NCI-H82 (cell line): ENCODE data around the gene FERMT1.
"Not testable (repeated sequence)": the region's sequence is repeated elsewhere in the genome, so short reads cannot be mapped to it uniquely, and the experiment has no call there.

ENCODE experiments used
- DNase-seq: peaks from one replicate; lab custom pipeline; 2025; lab: John Stamatoyannopoulos, UW

The FERMT1 gene

GRCh38 chr20:6069669-6070068 is 53.2 kb downstream of the FERMT1 start:
- no peak for DNase-seq

DNA sequence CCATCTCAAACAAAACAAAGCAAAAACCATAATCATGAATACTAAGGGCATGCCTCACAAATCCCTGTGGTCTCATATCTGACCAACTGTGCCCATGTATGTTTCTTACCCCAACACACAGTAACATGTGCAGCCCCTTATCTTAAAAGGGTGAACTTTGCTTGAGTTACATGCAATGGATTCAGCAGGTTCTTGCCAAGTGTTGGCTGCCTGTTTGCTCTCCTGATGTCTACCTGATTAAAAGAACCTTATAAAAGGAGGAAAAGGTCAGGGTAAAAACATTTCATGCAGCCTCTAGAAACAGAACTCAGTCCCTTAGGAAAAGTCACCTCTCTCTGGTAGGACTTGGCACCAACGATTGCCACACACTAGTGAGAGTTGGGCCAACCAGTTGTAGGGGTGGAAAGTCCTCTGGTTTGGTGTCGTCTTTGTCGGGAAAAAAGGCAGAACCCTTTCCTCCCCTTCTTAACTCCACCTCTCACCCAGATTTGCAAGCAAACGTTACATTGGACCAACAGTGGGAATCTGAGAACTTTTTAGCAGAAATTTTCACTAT is 55.0 kb downstream of the FERMT1 start:
- DNase-seq, result no peak

GRCh38 chr20:6066582-6066981 is 56.2 kb downstream of the FERMT1 start:
- no peak for DNase-seq

GRCh38 chr20:6061544-6061943 is 61.3 kb downstream of the FERMT1 start:
- DNase-seq, result no peak

DNA sequence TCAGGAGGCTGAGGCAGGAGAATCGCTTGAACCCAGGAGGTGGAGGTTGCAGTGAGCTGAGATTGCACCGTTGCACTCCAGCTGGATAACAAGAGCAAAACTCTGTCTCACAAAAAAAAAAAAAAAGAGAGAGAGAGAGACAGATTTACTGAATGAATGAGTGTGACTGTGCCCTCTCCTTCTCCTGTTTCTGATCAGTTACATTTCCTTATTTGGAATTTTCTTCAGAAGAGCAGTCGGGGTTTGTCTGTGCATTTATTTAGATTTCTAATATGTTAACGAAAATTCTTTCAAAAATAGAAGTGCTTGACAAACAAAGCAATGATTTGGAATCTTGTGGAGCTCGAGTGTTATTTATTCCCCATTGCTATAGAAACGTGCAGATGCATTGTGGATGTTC is 62.6 kb downstream of the FERMT1 start:
- DNase-seq, result no peak

GRCh38 chr20:6058684-6059295 is 64.0 kb downstream of the FERMT1 start:
- DNase-seq, result no peak

- DNase-seq, result no peak
These were observed 65.1 kb downstream of the FERMT1 start for GRCh38 chr20:6057691-6058090.

GRCh38 chr20:6057139-6057538 is 65.7 kb downstream of the FERMT1 start:
- no peak for DNase-seq

DNA sequence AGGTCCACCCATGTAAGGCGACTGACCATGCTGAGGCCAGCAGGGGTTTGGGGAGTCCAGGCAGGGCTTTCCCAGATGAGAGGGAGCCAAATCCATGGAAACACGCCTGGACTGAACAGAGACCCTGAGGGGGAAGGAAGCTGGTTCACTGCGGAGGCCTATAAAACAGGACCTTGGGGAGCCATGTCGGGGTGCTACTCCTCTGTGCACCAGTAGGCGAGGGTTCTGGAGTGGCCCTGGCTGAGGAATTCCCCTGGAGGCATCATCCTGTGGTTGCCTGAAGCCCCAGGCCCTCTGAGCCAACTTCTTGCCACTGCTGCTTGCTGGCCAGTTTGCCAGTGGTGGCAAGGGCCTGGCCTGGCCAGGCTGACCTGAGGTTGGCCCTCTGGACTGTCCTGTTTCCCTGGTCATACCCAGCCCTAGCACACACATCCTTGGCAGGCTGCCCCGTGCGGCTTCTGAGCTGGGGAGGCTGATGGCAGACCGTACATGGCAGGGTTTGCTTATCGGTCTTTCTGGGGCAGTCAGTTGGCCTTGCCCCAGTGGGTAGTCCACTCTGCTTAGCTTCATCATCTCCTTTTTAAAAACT is 66.8 kb downstream of the FERMT1 start:
- no peak for DNase-seq

- no peak for DNase-seq
These were observed 67.6 kb downstream of the FERMT1 start for GRCh38 chr20:6055161-6055783.

- DNase-seq, result not testable (repeated sequence)
These were observed 68.2 kb downstream of the FERMT1 start for GRCh38 chr20:6054689-6055051.

DNA sequence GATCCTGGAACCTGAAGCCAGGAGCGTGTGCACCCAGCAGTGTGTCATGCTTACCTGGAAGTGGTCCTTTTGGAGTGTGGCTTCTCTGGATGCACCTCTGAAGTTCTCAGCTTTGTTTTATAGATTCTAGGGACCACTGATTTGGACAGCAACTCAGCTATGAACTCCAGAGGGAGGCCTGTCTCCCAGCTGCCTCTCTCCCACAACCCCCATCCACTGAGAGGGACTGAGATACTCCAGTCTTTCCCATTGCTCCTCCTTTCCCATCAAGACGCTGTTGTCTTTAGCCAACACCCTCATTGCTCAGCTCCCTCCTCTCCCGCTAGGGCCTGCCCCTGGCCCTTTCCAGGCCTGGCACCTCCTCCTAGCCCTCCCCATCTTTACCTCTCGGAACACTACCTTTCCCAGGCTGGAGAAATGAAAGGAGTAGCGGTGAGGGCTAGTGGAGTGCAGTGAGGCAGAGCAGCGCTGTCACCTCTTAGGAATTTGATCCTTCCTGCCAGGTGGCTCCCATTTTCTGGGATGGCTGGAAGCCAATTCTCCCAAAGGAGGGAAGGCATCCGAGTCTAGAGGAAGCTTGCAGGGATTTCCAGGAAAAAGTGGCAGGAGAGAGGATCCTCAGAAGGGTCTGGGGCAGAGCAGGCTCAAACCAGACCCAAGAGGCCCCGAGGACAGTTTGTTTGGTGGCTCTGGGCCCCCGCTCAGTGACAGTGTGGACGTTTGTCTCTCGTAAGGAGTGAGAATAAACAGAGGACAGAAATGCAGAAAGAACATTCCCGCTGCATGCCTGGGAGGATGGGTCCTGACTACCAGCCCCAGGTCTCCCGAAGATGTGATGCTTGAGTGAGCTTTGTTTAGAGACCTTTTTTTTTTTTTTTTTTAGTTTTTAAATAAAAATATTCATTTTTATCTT is 68.8 kb downstream of the FERMT1 start, which contains the start of gene LRRN4:
Gene LRRN4 (minus strand): TSS at position 285 of the 913 bp plus-strand sequence. CDS start 1,261 bp downstream, outside the sequence.
- DNase-seq, result peak; percentile 62

DNA sequence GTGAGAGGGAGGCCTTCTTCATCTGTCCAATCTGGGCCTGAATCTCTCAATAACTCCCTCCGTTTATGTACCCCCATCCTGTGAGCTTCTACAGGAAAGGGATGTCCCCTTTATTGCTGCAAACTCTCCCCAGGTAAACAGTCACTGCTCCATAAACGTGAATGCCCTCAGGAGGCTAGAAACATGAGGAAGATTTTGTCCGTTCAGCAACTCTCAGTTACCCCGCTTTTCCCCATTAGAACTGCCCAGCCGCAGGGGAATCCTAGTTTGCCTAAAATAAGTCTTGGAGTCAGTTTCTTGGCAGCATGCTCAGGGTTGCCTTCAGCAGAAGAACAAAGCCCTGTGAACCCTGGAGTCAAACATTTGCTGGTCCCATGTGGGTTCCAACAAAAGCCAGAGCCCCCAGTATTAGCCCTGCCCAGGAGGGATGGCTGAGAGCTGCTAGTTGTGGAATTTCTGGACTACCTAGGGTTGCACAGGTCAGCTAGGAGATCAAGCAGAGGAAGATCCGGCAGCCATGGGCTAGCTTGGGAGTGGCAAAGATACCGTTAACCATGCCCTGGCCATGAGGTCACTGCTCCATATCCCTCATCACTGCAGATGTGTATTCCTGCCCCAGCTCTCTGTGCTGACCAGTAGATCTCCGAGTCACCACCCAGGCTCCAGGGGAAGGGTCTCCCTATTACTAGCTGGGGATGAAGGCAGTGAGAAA is 69.6 kb downstream of the FERMT1 start:
- no peak for DNase-seq

- DNase-seq, result no peak
These were observed 71.3 kb downstream of the FERMT1 start for GRCh38 chr20:6051505-6051904.

- DNase-seq, result no peak
These were observed 74.4 kb downstream of the FERMT1 start for GRCh38 chr20:6048391-6048790.

- DNase-seq, result no peak
These were observed 76.4 kb downstream of the FERMT1 start for GRCh38 chr20:6046432-6046831.

- DNase-seq, result no peak
These were observed 77.3 kb downstream of the FERMT1 start for GRCh38 chr20:6045566-6045965.

- peak; percentile 59 for DNase-seq
These were observed 78.7 kb downstream of the FERMT1 start for GRCh38 chr20:6044115-6044514.

GRCh38 chr20:6041808-6042265 is 81.0 kb downstream of the FERMT1 start:
- DNase-seq, result no peak

DNA sequence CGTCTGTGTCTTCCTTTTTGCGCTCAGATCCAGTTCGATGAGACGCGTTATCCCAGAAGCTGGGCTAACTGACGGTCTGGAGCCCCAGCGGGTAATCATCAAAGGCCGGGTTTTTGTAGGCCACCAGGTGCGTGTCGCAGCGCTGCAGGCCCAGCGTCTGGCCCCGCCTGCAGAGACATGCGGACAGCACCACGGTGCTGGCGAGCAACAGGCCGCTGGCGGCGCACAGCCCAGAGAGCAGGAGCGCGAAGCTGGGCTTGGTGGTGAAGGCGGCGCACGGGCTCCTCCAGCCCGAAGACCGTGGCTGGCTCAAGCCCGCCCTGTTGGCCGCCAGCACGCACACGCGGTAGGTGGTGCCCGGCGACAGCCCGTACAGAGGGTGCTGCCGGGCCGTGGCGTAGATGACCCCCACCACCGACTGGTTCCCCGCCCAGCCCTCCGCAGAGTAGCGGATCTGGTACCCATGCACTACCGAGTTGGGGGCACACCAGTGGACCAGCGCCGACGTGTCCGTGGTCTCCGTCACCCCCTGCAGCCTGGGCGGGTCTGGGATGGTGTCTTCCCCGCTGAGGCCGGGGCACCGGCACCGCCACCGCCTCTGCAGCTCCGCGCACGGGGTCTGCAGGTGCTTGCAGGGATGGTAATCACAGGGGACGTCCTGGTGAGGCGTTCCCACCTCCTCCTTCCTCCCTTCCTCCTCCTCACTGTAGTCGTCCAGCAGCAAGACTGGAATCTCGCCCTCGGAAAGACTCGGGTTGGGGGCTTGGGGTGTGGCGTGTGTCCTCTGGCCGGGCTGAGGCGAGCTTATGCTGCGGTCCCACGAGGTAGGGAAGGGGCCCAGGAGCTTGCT is 81.6 kb downstream of the FERMT1 start:
- no peak for DNase-seq

- no peak for DNase-seq
These were observed 82.3 kb downstream of the FERMT1 start for GRCh38 chr20:6040540-6040939.
